Measurements from ENCODE around the gene IGFL1. TPM values are rescaled to one million over a fixed set of nuclear protein-coding genes. Genes with fewer than 3 reads are reported as not detected.
"Not testable (repeated sequence)": the region's sequence is repeated elsewhere in the genome, so short reads cannot be mapped to it uniquely, and the experiment has no call there.

Gene IGFL1
- total RNA-seq, 1 donor from 2014 or later: not detected

DNA sequence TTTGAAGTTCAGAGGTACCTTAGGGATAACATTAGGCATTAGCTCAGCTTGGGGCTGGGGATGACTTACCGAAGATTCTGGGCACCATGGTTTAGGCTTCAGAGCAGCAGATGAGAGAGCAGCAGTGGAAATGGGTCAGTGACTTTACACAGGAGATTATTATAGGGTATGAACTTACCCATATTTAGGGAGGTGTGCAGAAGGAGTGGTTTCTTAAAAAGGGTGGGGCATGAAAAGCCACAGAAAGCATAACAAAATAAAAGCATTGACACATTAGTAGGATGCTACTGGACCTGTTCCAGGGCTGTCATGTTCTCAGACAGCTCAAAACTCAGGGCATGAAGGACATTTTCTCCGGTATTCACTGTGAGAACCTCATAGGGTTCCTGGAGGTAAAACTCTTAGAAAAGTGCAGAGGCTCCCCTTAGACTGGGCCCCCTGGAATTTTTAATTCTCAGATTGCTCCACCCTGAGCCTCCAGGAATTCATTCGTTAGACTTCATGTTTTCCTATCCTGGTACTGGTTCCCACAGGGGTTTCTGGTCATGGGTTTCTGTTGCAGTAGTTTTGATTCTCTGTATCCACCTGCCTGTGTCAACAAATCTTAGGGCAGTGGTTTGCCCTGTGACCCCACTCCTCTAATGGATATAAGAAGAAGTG lies 20.7 kb downstream of the IGFL1 start:
- Mint-ChIP-seq H3K4me1 (ENCODE audit: unreplicated experiment) (no peaks in the 10 kb centered on the region), H3K27ac (ENCODE audit: unreplicated experiment) (no peak overlapping the region), H3K4me3 (ENCODE audit: unreplicated experiment) (no peak overlapping the region), H3K27me3 (ENCODE audit: unreplicated experiment) (peaks cover 5% of the 10 kb centered on the region), H3K9me3 (ENCODE audit: unreplicated experiment) (no peaks in the 10 kb centered on the region), H3K36me3 (ENCODE audit: low read depth, unreplicated experiment) (no peaks in the 10 kb centered on the region)
- DNase-seq (ENCODE audit: low spot score): no peak
- TF ChIP-seq, protein P1, sequence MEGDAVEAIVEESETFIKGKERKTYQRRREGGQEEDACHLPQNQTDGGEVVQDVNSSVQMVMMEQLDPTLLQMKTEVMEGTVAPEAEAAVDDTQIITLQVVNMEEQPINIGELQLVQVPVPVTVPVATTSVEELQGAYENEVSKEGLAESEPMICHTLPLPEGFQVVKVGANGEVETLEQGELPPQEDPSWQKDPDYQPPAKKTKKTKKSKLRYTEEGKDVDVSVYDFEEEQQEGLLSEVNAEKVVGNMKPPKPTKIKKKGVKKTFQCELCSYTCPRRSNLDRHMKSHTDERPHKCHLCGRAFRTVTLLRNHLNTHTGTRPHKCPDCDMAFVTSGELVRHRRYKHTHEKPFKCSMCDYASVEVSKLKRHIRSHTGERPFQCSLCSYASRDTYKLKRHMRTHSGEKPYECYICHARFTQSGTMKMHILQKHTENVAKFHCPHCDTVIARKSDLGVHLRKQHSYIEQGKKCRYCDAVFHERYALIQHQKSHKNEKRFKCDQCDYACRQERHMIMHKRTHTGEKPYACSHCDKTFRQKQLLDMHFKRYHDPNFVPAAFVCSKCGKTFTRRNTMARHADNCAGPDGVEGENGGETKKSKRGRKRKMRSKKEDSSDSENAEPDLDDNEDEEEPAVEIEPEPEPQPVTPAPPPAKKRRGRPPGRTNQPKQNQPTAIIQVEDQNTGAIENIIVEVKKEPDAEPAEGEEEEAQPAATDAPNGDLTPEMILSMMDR (IDR thresholded peaks at IDR 0.05; ENCODE audit: unreplicated experiment): no peak

GRCh38 chr19:46251416-46251815 lies 21.9 kb downstream of the IGFL1 start:
- H3K27ac Mint-ChIP-seq (ENCODE audit: unreplicated experiment): no peak overlapping the region
- H3K36me3 Mint-ChIP-seq (ENCODE audit: low read depth, unreplicated experiment): no peaks in the 10 kb centered on the region
- peaks cover 5% of the 10 kb centered on the region for H3K27me3 Mint-ChIP-seq (ENCODE audit: unreplicated experiment)
- no peak for DNase-seq (ENCODE audit: low spot score)
- no peaks in the 10 kb centered on the region for H3K4me1 Mint-ChIP-seq (ENCODE audit: unreplicated experiment)
- no peaks in the 10 kb centered on the region for H3K9me3 Mint-ChIP-seq (ENCODE audit: unreplicated experiment)
- no peak overlapping the region for H3K4me3 Mint-ChIP-seq (ENCODE audit: unreplicated experiment)
- TF ChIP-seq, protein P1 (IDR thresholded peaks at IDR 0.05; ENCODE audit: unreplicated experiment): no peak

GRCh38 chr19:46254776-46255175 lies 25.2 kb downstream of the IGFL1 start:
- TF ChIP-seq, protein P1 (IDR thresholded peaks at IDR 0.05; ENCODE audit: unreplicated experiment): no peak
- Mint-ChIP-seq H3K36me3 (ENCODE audit: low read depth, unreplicated experiment) (no peaks in the 10 kb centered on the region), H3K27me3 (ENCODE audit: unreplicated experiment) (peaks cover under 1% of the 10 kb centered on the region), H3K9me3 (ENCODE audit: unreplicated experiment) (no peaks in the 10 kb centered on the region), H3K4me1 (ENCODE audit: unreplicated experiment) (no peaks in the 10 kb centered on the region), H3K27ac (ENCODE audit: unreplicated experiment) (no peak overlapping the region), H3K4me3 (ENCODE audit: unreplicated experiment) (no peak overlapping the region)
- no peak for DNase-seq (ENCODE audit: low spot score)

- H3K27me3 Mint-ChIP-seq (ENCODE audit: unreplicated experiment): peaks cover 3% of the 10 kb centered on the region
- H3K27ac Mint-ChIP-seq (ENCODE audit: unreplicated experiment): no peak overlapping the region
- H3K4me1 Mint-ChIP-seq (ENCODE audit: unreplicated experiment): no peaks in the 10 kb centered on the region
- DNase-seq (ENCODE audit: low spot score): no peak
- TF ChIP-seq, protein P1 (IDR thresholded peaks at IDR 0.05; ENCODE audit: unreplicated experiment): no peak
- no peak overlapping the region for H3K4me3 Mint-ChIP-seq (ENCODE audit: unreplicated experiment)
- no peaks in the 10 kb centered on the region for H3K9me3 Mint-ChIP-seq (ENCODE audit: unreplicated experiment)
- H3K36me3 Mint-ChIP-seq (ENCODE audit: low read depth, unreplicated experiment): no peaks in the 10 kb centered on the region
Measured at GRCh38 chr19:46256855-46257254, 27.3 kb downstream of the IGFL1 start.

DNA sequence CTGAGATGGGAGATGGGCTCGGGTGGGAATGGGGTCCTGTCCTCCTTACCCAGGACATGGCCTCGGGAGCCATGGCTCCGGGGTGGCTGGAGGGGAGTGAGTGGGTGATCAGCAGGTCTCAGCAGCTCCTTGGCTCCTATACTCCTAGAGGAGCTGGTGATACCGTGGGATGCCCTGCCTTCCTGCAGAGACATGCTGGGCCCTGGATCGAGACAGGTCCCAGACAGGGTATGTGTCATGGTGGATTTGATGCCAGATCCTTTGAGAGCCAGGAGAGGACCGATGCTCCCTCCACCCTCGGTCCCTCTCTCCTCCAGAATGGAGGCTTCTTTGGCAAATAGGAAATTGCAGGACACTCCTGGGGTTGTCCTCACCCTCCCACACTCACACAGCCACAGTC lies 32.0 kb downstream of the IGFL1 start:
- not testable (repeated sequence) for H3K27me3 Mint-ChIP-seq (ENCODE audit: unreplicated experiment); H3K4me3 Mint-ChIP-seq (ENCODE audit: unreplicated experiment); H3K36me3 Mint-ChIP-seq (ENCODE audit: low read depth, unreplicated experiment); H3K9me3 Mint-ChIP-seq (ENCODE audit: unreplicated experiment); DNase-seq (ENCODE audit: low spot score); H3K27ac Mint-ChIP-seq (ENCODE audit: unreplicated experiment); H3K4me1 Mint-ChIP-seq (ENCODE audit: unreplicated experiment)

DNA sequence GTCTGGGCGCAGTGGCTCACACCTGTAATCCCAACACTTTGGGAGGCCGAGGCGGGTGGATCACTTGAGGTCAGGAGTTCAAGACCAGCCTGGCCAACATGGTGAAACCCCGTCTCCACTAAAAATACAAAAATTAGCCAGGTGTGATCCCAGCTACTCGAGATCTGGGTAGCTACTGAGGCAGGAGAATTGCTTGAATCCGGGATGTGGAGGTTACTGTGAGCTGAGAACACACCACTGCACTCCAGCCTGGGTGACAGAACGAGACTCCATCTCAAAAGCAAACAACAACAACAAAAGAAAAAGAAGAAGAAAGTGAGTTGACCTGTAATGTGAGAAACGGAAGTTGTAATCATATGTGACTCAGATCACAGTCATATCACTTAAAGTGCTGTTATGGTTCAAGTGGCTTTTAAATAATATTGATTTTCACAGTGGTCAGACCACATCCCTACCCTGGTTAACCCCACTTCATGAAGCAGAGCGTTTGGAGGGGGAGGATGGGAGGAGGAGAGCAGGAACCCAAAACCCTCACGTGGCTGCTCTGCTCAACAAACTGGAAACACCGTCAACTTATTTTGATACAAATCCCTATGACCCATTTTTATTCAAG lies 33.2 kb downstream of the IGFL1 start:
- not testable (repeated sequence) for DNase-seq (ENCODE audit: low spot score); H3K27me3 Mint-ChIP-seq (ENCODE audit: unreplicated experiment); H3K27ac Mint-ChIP-seq (ENCODE audit: unreplicated experiment); H3K9me3 Mint-ChIP-seq (ENCODE audit: unreplicated experiment); H3K4me3 Mint-ChIP-seq (ENCODE audit: unreplicated experiment); H3K4me1 Mint-ChIP-seq (ENCODE audit: unreplicated experiment); H3K36me3 Mint-ChIP-seq (ENCODE audit: low read depth, unreplicated experiment)

- H3K36me3 Mint-ChIP-seq (ENCODE audit: low read depth, unreplicated experiment); H3K9me3 Mint-ChIP-seq (ENCODE audit: unreplicated experiment); H3K4me3 Mint-ChIP-seq (ENCODE audit: unreplicated experiment); DNase-seq (ENCODE audit: low spot score); H3K4me1 Mint-ChIP-seq (ENCODE audit: unreplicated experiment); H3K27me3 Mint-ChIP-seq (ENCODE audit: unreplicated experiment); H3K27ac Mint-ChIP-seq (ENCODE audit: unreplicated experiment): not testable (repeated sequence)
Measured at GRCh38 chr19:46264801-46265200, 35.3 kb downstream of the IGFL1 start.
